Limb (tissue), 2 donors: ENCODE data around the gene SMG1.
"Not testable (repeated sequence)": the region's sequence is repeated elsewhere in the genome, so short reads cannot be mapped to it uniquely, and the experiment has no call there.

ENCODE experiments used
- DNase-seq, 2 donors: peaks; one replicate each; pipeline ENCODE4 v3.0.0-alpha.2; 2016; ENCODE audit errors: extremely low spot score in 2 of 2

SMG1 gene

DNA sequence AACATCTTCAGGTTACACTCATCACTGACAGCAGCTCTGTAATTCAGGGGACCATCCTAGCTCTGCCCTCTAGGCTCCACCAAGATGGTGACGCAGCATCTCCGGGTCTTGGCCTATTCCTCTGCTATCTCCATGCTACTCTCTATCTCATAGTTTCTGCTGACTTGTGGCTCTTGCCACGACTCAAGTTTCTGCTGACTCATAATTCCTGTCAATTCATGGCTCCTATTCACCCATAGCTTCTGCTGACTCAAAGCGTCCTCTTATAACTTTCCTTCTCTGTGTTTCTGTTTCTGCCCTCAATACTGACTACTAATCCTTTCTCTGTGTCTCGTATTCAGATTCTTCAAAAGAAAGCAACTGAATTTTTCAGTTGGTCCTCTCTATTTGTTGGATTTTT is 163.5 kb downstream of the SMG1 start:
- DNase-seq: not testable (repeated sequence)

DNA sequence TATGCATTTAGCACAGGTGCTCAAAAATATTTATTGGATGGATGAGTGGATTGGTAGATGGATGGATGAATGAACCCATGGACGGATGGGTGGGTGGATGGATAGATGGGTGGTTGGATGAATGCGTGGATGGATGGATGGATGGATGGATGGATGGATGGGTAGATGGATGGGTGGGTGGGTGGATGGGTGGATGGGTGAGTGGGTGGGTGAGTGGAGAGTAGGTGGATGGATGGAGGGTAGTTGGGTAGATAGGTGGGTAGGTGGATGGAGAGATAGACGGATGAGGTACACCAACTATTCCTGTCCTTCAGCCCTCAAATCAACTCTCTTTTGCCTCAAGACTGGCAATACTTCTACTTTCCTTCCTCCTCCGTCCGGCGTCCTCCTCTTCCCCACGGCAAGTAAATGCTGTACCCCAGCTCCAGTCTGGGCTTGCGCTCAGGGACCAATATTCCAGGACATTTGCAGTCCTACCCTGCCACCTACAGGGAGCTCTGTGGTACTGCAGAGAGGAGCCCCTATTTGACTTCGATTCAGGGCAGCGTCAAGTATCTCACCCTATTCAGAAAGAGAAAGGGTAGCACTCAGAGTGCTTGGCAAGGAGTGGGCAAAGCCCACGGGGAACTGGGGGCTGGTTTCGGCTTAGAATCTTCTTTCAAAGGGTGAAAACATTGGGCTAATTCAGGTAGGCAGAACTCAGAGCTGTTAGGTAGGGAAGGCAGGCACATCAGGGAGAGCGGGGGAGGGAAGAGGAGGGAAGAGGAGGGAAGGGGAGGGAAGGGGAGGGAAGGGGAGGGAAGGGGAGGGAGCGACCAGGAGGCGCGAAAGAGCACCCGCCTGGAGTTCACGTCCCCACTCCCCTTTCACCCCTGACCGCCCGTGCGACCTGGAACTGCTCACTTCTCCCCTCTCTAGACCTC is 166.3 kb downstream of the SMG1 start:
- DNase-seq: peak; percentile 8 to 25

DNA sequence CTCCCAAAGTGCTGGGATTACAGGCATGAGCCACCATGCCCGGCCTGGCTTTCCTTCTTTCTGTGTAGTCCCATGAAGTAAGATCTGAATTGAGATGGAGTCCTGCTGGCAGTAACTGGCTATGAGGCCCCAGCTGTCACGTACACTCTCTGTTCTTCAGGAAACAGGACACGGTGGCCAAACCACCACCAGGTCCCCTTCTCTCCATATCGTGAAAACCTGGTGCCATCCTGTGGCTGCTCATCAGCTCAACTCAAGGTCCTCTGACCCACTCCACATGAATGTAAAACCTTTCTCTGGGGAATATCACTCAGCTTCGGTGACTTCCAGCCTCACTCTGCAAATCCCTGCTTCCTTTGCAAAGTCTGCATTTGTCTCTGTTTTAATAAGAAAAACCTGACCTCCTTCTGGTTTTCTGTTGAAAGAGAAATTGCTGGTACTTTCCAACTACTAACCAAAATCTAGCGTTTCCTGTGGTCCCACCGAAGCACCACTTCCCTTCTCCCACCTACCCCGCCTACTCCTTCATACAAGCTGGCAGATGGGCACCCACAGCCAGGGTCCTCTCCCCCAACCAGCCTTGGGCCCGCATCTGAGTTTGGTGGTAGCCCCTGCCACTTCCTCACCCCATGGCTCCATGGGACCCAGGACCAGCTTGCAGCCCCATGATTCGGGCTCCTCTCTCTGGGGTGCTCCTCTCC is 168.1 kb downstream of the SMG1 start:
- not testable (repeated sequence) for DNase-seq

DNA sequence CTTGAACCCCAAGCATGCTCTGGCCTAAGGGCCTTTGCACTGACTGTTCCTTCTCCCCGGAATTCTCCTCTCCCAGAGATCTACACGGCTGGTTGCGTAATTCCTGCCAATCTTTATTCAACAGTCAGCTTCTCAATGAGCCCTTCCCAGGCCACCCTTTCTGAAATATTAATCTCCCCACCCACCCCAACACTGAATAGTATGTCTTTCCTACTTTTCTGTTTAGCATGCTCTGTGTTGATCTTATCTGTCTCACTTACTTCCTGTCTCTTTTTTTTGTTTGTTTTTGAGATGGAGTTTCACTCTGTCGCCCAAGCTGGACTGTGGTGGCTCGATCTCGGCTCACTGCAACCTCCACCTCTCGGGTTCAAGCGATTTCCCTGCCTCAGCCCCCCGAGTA is 169.6 kb downstream of the SMG1 start:
- not testable (repeated sequence) for DNase-seq
